HepG2 (cell line): Measurements from ENCODE around the gene CFAP45. TPM values are rescaled to one million over a fixed set of nuclear protein-coding genes. Genes with fewer than 3 reads are reported as not detected.

ENCODE experiments used
- ATAC-seq: fragments of 200-7000 bp; cut with Tn5 transposase; 3 replicates; pipeline ENCODE4 v1.9.1; 2020; ENCODE audit warnings: mild to moderate bottlenecking, moderate library complexity
- BruUV-seq: library from RNA; stranded (reverse); fragments of 400-500 nt; replicated peaks from 2 replicates; lab custom pipeline; 2021; lab: Mats Ljungman, UMichigan
- CTCF ChIA-PET: fragments of 300-600 bp; formaldehyde crosslinking; extraction: SDS; loops from one replicate; lab custom pipeline; 2021; ENCODE audit warnings: low total read pairs, inconsistent platforms, low intra/inter-chr PET ratio; lab: Yijun Ruan, JAX
- POLR2A ChIA-PET: fragments of 350-600 bp; sonication (Branson Sonifier 250); formaldehyde crosslinking; loops from one replicate; lab custom pipeline; 2020; ENCODE audit warnings: antibody characterized with exemption, inconsistent platforms; lab: Yijun Ruan, JAX
- DNase-seq: peaks from one replicate; pipeline ENCODE4 v3.0.0-alpha.2; 2015; ENCODE audit warnings: low spot score
- FAIRE-seq: peaks from 3 replicates; lab custom pipeline; 2011; peaks lifted over from hg19 to GRCh38; lab: Jason Lieb, UNC
- H2AFZ ChIP-seq: one replicate; pipeline ENCODE4 v1.6.1; 2011; ENCODE audit warnings: low read length, inconsistent platforms
- H3K27ac ChIP-seq: fragments of 300-600 bp; 3 replicates; pipeline ENCODE4 v1.8.0; 2011; ENCODE audit warnings: mixed run types, mild to moderate bottlenecking, mixed read lengths, low read length, inconsistent platforms; ENCODE audit not compliant: insufficient read depth; ENCODE audit errors: extremely low read length
- H3K27me3 ChIP-seq, 2 experiments: fragments of 200-600 bp in 1 of 2; 2 replicates in 1 of 2; 3 replicates in 1 of 2; pipeline versions ENCODE4 v1.6.0 to v1.8.0; 2011; ENCODE audit warnings: low read length in 2 of 2, mild to moderate bottlenecking in 2 of 2, moderate library complexity in 2 of 2, inconsistent platforms in 1 of 2; ENCODE audit not compliant: insufficient read depth in 2 of 2, control insufficient read depth in 1 of 2
- H3K36me3 ChIP-seq, 2 experiments: fragments of 200-600 bp in 1 of 2; replicated peaks in 1 of 2; 2 replicates in 1 of 2; 3 replicates in 1 of 2; pipeline versions ENCODE4 v1.5.1 to v1.8.0; 2011; ENCODE audit warnings: low read length in 2 of 2, inconsistent platforms in 1 of 2; ENCODE audit not compliant: insufficient read depth in 2 of 2, control insufficient read depth in 1 of 2
- H3K4me1 ChIP-seq: 2 replicates; pipeline ENCODE4 v1.5.1; 2012; ENCODE audit warnings: low read length, inconsistent platforms; ENCODE audit not compliant: insufficient read depth
- H3K4me2 ChIP-seq: 2 replicates; pipeline ENCODE4 v1.6.0; 2011; ENCODE audit warnings: low read depth, low read length, inconsistent platforms
- H3K4me3 ChIP-seq, 3 experiments: fragments of 200-600 bp in 1 of 3; sonication (generic), shearing (Covaris generic) in 1 of 3; replicated peaks in 1 of 3; 2 replicates each; pipeline ENCODE4 v1.5.1; 2011 to 2016; ENCODE audit warnings: low read length in 3 of 3, inconsistent platforms in 2 of 3, low read depth in 2 of 3, mild to moderate bottlenecking in 2 of 3, control low read depth in 1 of 3, mixed read lengths in 1 of 3; ENCODE audit not compliant: insufficient read depth in 1 of 3
- H3K79me2 ChIP-seq: one replicate; pipeline ENCODE4 v1.6.1; 2011; ENCODE audit warnings: low read length, inconsistent platforms; ENCODE audit not compliant: insufficient read depth
- H3K9ac ChIP-seq: 2 replicates; pipeline ENCODE4 v1.6.0; 2011; ENCODE audit warnings: mild to moderate bottlenecking, low read depth, low read length, inconsistent platforms; ENCODE audit not compliant: insufficient read depth
- H3K9me3 ChIP-seq: 2 replicates; pipeline ENCODE4 v1.5.1; 2012; ENCODE audit warnings: mild to moderate bottlenecking, low read length
- H4K20me1 ChIP-seq: 2 replicates; pipeline ENCODE4 v1.6.0; 2011; ENCODE audit warnings: inconsistent platforms, mild to moderate bottlenecking, low read length, moderate library complexity; ENCODE audit not compliant: insufficient read depth
- ARID5B ChIP-seq: IDR thresholded peaks from 2 replicates; pipeline ENCODE4 v1.4.0; 2020; ENCODE audit warnings: mild to moderate bottlenecking, missing genetic modification reagents
- KMT2A ChIP-seq: sonication (generic); formaldehyde crosslinking; IDR thresholded peaks from 2 replicates; pipeline ENCODE4 v1.4.0; 2020; ENCODE audit warnings: missing genetic modification reagents
- USF2 ChIP-seq, 2 experiments: sonication (generic) in 1 of 2; formaldehyde crosslinking in 1 of 2; IDR thresholded peaks; 2 replicates each; pipeline versions ENCODE4 v1.5.1 to v1.6.1; 2011 to 2020; ENCODE audit warnings: borderline replicate concordance in 1 of 2, low read depth in 1 of 2, low read length in 1 of 2, mild to moderate bottlenecking in 1 of 2, missing genetic modification reagents in 1 of 2, moderate library complexity in 1 of 2
- ZNF121 ChIP-seq: sonication (generic); formaldehyde crosslinking; IDR thresholded peaks from 2 replicates; pipeline ENCODE4 v1.5.0; 2020; ENCODE audit warnings: mild to moderate bottlenecking, missing genetic modification reagents
- ZNF260 ChIP-seq: sonication (generic); formaldehyde crosslinking; IDR thresholded peaks from 2 replicates; pipeline ENCODE4 v1.4.0; 2020; ENCODE audit warnings: missing genetic modification reagents, low read depth, mild to moderate bottlenecking, borderline replicate concordance
- ZNF503 ChIP-seq: sonication (generic); formaldehyde crosslinking; IDR thresholded peaks from 2 replicates; pipeline ENCODE4 v1.4.0; 2020; ENCODE audit warnings: missing genetic modification reagents
- WGBS: methylation state at CpG from one replicate; pipeline ENCODE4 v1.1.6; 2017; ENCODE audit warnings: low lambda C conversion rate; 5-methylcytosine and 5-hydroxymethylcytosine counted together
- in situ Hi-C: cut with HindIII; loops from 2 replicates; pipeline ENCODE4 v1.10.0; 2017; ENCODE audit warnings: low pct_unique_long_range_greater_than_20kb; ENCODE audit not compliant: extremely low pct_ligation_motif_present
- intact Hi-C: fragments of 100-400 bp; cut with micrococcal nuclease; formaldehyde crosslinking; loops from one replicate; pipeline ENCODE4 v1.10.0; 2022; ENCODE audit not compliant: unreplicated experiment
- polyA plus RNA-seq, 8 experiments: library from polyadenylated mRNA; depleted of rRNA in 3 of 8; stranded (reverse) in 7 of 8; unstranded in 1 of 8; fragments of >200 nt; fragmentation: Illumina TruSeq in 4 of 8; extraction: Trizol in 4 of 8; gene quantifications; 2 replicates each; pipeline versions ENCODE4 v1.2.1 to v1.2.3, GENCODE V29; 2011 to 2016; ENCODE audit warnings: low read depth in 4 of 8, missing spikeins in 1 of 8, mixed read lengths in 1 of 8; ENCODE audit not compliant: insufficient read depth in 1 of 8
- total RNA-seq, 5 experiments: library from RNA; depleted of rRNA; stranded (reverse); fragments of >200 nt; fragmentation: Illumina TruSeq; extraction: Trizol; gene quantifications; 2 replicates each; pipeline ENCODE4 v1.2.3, GENCODE V29; 2016; ENCODE audit warnings: low read depth in 1 of 5

The CFAP45 gene
- total and polyA plus RNA-seq, 2 of the 13 experiments (the other 11 are each of a cell fraction or from before 2014, with no cell fraction given), result not detected

- ATAC-seq (no peak), FAIRE-seq (no peak), DNase-seq (no peak)
- Histone ChIP-seq H3K79me2 (no peaks in the 10 kb centered on the region), H3K36me3 (no peaks in the 10 kb centered on the region), H3K27me3 (peaks cover 1 to 3% of the 10 kb centered on the region in 2 experiments; a peak in 3 of 5 replicates), H3K4me1 (no peaks in the 10 kb centered on the region), H4K20me1 (no peaks in the 10 kb centered on the region), H3K4me3 (no peak overlapping the region), H3K27ac (no peak overlapping the region), H3K9ac (no peak overlapping the region), H3K9me3 (no peaks in the 10 kb centered on the region), H3K4me2 (no peak overlapping the region), H2AFZ (no peak overlapping the region)
- ChIA-PET CTCF (no interaction called here), POLR2A (no interaction called here)
- in situ Hi-C loops, result no loop called here
- WGBS, result 26% methylated on average over 3 of the region's 3 CpGs
- intact Hi-C loops, result no loop called here
- TF ChIP-seq ZNF121 (CRISPR knock-in tag), result no peak
- TF ChIP-seq ZNF260 (CRISPR knock-in tag), result no peak
- no TSS peak for BruUV-seq
Measured at GRCh38 chr1:159898527-159898926, 1.4 kb downstream of the CFAP45 start.

GRCh38 chr1:159897962-159898361 lies 2.0 kb downstream of the CFAP45 start:
- Histone ChIP-seq H2AFZ (no peak overlapping the region), H3K27ac (no peak overlapping the region), H3K36me3 (no peaks in the 10 kb centered on the region), H4K20me1 (no peaks in the 10 kb centered on the region), H3K9ac (no peak overlapping the region), H3K27me3 (peaks cover 1 to 3% of the 10 kb centered on the region in 2 experiments; a peak in 3 of 5 replicates), H3K4me2 (no peak overlapping the region), H3K4me1 (no peaks in the 10 kb centered on the region), H3K9me3 (no peaks in the 10 kb centered on the region), H3K79me2 (no peaks in the 10 kb centered on the region), H3K4me3 (no peak overlapping the region)
- ChIA-PET POLR2A (no interaction called here), CTCF (no interaction called here)
- ATAC-seq, result no peak
- intact Hi-C loops (no loop called here), in situ Hi-C loops (no loop called here)
- FAIRE-seq, result no peak
- no TSS peak for BruUV-seq
- DNase-seq, result no peak
- WGBS, result 59% methylated on average over 3 of the region's 3 CpGs
- TF ChIP-seq ZNF503, result no peak
- no peak for TF ChIP-seq KMT2A (CRISPR knock-in tag)
- TF ChIP-seq USF2 (IDR thresholded peaks at IDR 0.05; ENCODE audit: low read depth, low read length), result no peak
- no peak for TF ChIP-seq USF2 (CRISPR knock-in tag; IDR thresholded peaks at IDR 0.05; ENCODE audit: borderline replicate concordance)
- TF ChIP-seq ARID5B (CRISPR knock-in tag), result no peak
